Cerebellar nuclear complex (tissue), 1 donor: Measurements from ENCODE around the gene CNDP2.
A peak's percentile ranks its signal among the peaks of the same experiment; 100 is the strongest.

Experiments used
- DNase-seq, 2 experiments: peaks; one replicate each; lab custom pipeline; 2025; lab: John Stamatoyannopoulos, UW

The CNDP2 gene

DNA sequence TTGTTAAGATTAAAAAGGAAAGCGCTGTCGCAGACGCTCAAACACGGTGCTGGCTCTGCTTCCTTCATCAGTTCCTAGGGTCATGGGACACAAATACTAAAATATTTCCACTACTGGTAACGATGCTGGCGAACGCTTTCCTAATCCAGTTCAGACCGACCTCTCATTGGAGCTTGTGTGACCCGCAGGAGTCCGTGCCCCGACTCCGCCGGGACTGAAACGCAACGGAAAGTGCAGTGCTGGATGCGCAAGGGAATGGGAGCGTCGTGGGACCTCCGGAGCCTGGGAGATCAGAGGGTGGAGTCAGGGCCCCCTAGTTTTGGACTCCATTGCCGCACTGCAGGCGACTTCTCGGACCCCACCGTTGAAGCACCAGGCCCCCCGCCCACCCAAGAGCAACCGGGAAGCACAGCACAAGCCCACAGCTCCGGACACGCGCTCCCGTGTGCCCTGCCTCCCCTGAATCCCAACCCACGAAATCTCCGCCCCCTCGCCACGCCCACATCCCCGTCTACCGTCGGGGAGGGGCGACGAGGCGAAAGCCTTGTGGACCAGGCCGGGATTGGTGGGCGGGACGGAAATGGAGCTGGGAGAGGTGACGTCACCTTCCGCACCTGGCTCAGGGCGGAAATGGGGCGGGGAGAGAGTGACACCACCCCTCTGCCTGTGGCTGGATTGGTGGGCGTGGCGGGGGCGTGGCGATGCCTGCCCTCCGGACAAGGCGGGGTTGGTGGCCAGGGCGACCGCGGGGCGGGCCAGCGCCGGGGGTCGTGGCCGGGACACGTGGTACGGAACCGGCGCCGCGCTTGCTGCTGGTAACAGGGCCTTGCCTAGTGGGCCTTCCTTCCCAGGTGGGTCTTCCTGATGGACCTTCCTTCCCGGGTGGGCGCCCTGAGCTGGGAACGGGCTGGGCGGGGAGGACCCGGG is at the start of gene CNDP2:
TSS of gene CNDP2 (plus strand) at position 783 of the 927 bp plus-strand sequence. CDS start 3,611 bp downstream, outside the sequence.
- peak; percentile 97 for DNase-seq

DNA sequence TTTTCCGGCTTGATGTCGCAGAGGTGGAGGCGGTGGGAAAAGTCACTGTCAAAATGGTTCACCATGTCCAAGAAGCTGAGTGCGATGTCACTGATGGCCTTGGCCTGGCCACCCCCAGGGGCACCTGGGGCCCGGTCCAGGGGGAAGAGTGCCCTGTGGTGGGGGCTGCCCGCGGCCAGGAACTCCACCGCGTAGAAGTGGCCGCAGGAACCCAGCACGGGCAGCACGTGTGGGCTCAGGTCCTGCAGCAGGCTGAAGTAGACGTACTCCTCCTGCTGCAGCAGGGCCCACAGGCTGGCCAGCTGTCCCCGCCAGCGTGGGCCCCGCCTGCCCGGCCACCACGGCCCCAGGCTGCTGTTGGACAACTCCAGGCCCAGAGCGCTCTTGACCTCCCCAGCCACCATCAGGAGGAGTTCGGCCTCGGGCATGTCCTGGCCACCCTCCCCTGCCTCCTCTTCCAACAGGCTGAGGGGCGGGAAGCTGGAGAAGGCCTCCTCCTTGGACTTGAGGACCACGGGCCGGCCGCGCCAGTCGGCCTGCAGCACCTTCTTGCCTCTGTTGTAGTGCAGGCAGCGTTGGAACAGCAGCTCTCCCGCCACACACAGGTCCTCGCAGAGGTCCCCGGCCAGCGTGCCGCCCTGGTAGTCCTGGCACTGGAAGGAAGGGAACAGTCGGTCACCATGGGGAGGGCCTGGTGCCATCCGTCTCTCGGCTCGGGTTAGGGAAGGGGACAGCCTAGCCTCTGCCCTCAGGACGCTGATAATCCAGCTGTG is 49.3 kb upstream of the CNDP2 start:
- no peak for DNase-seq

DNA sequence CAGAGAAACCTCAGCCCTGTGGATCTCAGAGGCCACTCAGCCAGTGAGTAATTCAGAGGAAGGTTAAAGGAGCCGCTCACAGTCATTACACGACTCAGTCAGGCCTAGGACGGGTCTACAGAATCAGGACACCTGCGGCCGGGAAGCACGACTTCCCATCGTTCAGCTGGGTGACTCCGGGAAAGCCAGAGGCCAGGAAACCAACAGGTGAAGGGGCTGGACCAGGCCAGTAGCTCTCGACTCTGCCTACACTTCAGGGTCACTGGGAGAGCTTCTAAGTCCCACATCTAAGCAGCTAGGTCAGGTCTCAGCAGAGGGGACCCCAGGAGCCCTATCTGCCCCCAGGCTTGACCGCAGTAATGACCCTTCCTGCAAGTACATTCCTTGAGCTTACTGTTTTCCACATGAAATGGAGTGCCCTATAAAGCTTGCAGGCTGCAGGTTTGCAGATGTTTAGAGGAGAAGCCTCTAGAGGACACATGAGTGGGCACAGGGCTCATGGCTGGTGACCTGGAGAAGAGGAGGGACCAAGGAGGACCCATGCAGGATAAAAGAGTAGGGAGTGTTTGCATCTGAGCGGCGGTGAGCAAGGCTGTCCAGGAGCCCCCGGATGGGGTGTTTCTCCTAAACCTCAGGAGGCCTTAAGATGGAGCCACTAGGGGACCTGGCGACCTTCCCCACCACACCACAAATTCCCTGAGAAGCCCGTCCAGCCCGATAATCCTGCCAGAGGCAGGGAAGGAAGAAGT is 48.6 kb upstream of the CNDP2 start:
- no peak for DNase-seq

DNA sequence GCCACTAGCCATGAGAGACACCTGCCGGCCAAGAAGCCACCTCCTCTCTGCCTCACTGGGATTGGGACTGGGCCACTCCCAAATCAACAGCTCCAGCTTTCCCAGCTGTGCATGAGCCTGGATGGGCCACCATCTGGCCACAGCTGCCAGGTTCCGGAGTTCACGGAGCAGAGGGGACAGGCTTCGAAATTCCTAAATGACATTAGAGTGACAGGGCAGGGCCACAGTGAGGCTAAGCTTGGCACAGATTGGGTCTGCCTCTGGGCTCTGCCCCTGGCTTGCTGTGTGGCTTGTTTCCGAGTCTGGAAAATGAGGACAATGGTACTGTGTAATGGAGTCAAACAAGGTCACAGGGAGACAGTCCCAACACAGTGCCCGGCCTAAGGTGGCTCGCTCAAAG is 45.5 kb upstream of the CNDP2 start:
- DNase-seq: no peak

DNA sequence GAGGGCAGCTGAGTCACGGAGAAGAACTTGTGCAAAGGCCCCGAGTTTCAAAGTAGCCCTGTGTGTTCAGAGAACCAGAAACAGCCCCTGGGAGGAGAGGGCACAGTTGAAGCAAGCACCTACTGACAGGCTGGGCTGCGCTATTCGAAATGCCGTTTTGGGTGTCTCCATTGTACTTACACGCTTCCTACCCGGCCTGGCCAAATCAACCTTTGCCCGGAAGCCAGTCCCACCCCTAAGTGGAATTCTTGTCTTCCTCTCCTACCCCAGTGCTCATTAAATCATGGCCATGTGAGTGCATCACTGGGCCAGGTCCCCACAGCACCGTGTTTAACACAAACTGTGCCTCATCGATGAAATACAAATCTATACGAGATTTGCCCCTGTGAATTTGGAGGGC is 45.0 kb upstream of the CNDP2 start:
- DNase-seq: no peak

DNA sequence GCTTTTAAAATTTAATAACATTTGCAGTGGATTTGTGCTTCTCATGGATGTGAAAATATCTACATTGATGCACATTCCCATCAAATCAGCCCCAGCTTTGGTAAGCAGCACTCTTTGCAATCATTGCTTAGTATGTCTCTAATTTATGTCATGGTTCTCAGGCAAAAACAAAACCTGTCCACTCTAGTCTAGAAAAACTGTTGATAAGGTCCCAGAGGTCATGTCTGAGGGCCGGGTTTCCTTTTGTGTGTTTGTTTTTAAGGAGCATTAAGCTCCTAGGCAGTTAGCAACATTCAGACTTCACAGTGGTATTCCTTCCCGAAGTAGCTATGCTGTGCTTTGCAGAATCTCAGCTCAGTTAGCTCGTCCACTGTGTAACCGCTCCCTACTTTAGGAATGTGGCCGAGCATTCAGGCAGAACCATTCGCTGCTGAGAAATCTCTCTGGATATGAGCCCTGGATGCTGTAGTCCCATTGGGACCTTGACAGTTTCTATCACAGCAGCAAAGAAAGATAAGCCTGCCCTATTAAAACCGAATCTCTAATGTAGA is 43.1 kb upstream of the CNDP2 start:
- DNase-seq: no peak

DNA sequence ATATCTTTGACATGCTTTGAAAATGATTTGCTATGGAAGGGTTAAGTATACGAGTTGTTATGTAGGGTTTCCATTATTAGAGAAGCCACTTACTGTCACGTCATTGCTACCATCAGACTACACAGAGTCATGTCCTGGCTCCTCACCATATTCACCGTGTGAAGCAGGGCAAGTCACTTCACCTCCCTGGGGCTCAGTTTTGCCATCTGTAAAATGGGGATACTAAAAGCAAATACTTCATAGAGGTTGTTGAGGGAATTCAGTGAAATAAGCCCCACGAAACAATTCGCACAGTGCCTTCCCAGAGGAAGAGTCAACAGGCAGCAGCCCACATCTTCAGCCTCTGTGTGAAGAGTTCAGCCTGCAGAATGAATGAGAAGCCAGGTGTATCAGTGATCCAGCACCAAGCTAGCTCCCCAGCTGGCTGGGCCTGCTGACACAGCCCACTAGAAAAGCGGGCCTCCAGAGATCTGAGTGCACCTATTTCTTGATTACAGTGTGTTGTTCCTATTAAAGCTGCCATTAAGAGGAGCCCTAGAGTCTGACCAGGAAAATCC is 42.4 kb upstream of the CNDP2 start:
- DNase-seq: no peak

DNA sequence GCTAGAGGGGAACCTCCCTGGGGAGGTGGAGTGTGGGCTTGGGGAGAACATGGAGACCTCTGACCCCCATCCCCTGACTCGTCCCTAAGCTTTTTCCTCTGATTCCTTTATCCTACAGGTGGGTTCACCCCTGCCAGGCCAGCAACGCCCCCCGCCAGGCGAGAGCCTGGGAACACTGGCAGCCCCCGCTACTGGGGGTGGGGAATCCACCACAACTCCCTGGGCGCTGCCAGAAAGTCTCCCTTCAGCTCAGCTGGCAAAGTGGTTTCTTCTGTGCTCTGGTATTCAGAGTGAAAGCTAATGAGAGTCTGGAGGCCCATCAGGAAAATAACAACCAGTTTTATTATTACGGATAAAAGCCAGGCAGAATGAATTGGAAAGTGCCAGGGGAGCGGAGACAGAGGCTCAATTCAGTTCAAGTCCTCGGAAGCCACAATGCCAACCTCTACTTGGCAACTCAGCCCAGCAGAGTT is 41.8 kb upstream of the CNDP2 start:
- no peak for DNase-seq

DNA sequence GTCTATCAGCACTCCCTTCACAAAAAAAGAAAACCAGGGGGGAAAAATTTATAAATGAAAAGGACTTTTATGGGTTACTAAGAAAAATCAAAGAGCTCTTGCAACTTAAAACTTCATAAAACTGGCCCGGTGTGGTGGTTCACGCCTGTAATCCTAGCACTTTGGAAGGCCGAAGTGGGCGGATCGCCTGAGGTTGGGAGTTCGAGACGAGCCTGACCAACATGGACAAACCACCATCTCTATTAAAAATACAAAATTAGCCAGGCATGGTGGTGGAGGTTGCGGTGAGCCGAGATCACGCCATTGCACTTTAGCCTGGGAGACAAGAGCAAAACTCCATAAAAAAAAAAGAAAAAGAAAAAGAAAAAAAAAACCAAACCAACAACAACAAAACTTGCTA is 40.8 kb upstream of the CNDP2 start:
- DNase-seq: no peak

DNA sequence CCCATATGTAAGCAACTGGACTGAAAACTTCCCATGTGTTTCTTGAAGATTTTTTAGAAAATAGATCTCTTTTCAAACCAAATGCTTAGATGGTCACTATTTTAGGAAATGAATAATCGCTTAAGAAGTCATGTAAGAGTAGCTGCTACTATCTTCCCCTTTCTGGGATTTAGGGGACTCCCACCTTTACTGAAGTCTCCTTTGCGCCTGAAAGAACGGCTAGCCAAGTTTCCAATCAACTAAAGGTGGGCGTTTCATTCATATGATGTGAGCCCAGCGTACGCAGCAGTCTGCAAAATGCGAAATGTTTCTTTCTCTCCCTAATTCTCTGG is 40.2 kb upstream of the CNDP2 start:
- no peak for DNase-seq

DNA sequence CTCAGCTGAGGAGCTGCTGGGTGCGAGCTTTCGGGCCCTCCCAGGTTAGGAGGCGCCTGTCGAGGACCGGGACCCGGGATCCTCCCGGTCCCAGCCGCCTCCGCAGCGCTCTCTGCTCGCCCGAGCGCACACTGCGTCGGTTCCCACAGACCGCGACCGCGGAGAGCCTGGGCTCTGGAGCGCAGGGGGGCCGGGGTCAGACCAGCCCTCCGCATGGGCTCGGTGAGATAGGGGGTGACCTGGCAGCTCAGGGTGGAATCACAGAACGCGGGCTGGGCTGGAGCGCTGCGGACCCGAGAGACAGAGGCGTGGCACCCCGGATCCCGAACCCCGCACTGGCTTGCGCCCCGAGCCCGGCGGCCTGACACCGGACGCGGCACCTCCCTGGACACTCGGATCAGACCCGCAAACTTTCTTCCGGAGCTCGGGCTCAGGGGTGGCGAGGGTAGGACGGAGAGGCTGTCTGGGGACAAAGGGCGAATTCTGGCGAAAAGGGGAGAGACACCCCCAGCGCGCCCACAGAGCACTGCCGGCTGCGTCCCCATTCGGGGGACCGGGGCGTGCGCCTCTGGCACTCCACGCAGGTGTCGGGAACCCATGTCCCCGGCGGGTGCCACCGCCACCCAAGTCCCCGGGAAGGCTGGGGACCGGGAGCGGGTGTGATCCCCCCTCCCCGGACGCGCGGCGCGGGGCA is 39.7 kb upstream of the CNDP2 start:
- no peak for DNase-seq

DNA sequence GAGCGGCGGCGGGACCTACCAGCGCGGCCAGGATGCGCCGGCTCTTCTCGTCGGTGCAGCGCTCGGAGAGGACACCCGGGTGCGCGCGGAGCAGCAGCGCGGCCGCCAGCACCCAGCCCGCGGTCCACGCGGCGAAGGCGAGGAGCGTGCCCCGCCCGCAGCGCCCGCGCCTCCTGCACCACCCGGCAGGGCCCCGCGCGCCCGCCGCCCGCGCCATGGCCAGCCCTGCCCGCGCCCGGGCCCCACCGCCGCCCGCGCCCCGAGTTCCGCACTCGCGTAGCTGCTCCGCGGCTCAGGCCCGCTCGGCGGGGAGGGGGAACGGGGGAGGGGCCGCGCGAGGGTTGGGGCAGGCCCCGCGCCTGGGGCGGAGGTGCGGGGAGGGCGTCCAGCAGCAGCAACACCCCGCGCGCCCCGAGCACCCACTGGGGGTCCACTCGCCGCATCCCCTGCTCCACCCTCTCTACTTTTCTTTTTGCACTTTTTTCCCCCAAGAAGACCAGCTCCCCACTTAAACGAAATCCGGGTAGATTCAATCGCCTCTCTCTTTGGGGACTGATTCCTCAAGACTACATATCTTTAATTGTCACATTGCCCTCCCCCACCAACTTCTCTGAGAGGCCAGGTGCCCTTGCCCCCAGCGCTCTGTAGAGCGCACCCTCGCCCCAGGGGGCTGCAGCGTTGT is 39.0 kb upstream of the CNDP2 start, which contains the start of gene DIPK1C:
TSS of gene DIPK1C (minus strand) at position 266 of the 682 bp plus-strand sequence. CDS start at position 217, 49 bp downstream.
- DNase-seq: no peak

DNA sequence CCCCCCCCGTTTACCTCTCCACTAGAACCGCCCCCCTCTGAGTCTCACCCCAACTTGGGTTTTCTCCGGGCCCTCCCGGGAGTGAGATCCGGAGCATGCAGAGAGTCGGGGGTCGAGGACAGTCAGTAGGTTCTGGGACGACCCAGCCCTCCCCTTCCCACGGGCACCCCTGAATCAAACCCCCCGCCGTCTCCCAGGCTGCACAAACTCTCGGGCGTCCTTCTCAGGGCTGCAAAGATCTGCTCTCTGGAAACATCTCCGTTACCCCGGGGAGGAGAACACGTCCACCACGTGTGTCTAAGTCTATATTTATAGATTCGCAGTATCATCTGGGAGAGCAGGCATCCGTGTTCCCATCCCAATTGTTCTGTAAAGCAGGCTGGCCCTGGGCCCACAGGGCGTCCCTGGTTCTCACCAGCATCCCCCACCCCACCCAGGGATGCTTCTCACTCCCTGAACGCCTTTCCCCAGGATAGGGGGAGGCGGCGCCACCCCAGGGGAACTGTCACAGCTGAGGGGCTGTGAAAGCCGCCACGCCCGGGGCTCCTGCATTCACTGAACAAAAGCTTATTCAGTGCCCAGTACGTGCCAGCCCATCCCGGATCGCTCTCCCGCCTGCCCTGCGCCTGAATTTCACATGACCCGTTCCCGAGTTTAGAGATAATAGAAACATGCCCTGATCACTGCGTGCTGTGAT is 38.3 kb upstream of the CNDP2 start:
- no peak for DNase-seq

DNA sequence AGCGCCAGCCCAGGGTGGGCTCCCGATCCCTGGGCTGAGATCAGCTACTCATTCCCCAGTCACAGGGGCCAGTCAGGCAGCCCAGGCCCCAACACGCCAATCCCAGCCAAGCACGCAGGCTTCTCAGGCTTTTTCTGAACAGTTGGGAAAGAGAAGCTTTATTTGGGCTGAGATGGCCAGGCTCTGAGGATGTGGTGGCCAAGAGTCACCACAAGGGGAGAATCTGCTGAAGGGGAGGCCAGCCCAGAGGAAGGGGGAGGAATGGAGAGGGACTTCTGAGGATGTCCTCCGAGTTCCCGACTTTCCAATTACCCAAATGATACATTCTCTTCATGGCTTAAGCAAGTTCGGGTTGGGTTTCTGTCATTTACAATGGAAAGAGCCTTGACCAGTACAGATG is 36.3 kb upstream of the CNDP2 start:
- no peak for DNase-seq

DNA sequence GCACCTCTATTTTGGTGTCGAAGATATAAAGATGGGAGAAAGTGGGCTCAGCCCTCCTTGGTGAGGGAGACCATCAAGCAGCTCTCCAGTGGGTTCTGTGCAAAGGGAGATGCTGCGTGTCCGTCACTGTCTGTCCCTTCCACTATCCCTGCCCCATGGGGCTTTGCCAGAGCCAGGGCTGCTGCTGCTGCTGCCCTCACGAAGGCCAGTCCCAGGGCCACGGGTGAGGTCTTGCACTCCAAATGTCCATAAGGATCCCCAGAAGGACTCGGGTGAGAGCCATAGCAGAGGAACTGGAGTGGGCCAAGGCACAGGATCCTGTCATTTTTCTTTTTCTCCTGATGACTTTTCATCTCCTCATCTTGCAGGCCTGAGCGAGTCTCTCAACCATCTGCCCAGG is 35.3 kb upstream of the CNDP2 start:
- no peak for DNase-seq

DNA sequence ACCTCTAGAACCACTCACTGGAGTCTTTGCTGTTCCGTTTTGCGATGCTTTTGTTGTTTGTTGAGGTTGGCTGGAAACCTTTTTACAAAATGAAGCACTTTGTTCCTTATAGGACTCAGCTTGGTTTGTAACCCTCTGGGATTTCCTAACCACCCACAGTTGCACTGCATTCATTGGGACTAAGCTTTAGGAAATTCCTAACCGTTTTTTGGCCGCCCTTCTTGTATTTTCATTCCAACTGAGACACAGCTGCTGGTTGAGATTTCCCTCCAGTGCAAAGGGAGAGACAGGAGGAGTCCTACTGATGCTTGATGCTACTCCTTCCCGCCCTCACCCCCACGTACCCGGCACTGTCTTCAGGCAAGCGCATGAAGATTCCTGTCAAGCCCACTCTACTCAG is 32.9 kb upstream of the CNDP2 start:
- DNase-seq: no peak

DNA sequence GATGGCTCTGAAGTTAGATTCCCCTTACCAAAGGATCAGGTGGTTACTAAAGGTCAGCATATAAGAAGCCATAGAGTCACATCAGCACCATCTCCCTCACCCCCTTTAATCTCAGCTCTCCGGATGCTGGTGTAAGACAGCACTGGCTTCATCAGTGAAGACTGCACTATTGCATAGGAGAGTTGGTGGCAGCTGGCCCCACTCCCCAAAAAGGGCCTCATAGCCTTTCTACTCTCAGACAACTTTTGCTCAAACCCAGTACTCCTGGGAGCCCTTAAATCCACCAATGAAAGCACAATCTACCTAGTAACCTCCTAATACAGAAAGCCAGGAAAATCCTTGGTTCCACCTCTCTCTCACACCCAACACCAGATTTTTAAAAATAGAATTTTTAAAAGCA is 32.2 kb upstream of the CNDP2 start:
- DNase-seq: no peak

DNA sequence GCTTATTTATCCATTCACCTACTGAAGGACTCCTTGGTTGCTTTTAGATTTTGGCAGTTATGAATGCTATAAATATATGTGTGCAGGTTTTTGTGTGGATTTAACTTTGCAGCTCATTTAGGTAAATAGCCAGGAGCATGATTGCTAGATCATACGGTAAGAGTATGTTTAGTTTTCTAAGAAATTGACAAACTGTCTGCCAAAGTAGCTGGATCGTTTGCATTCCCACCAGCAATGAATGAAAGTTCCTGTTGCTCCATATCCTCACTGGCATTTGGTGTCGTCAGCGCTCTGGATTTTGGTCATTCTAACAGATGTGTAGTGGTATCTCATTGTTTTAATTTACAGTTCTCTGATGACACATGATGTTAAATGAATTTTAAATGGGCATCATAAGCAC is 30.4 kb upstream of the CNDP2 start:
- no peak for DNase-seq

DNA sequence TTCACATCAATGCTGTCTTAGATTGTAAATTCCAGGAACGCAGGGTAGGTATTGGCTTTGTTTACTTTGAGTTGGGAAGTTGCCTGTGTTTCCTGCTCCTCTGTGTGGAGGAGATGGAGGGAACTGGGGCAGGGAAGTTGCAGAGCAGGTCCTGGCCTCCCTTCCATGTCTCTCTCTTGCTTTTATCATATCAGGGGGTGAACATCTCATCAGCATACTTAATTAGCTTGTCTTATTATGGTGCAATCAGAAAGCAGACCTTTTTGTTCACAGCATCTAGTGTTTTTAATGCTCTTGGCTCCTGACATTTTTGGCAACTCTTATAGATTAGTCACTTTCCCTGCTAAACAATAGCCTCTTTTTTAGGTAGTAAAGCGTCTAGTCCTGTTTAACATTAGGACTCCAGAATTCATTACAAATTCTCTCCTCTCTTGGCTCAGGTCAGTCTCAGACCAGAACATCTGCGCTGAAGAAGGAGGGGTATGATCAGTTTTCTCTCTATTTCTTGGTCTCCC is 27.6 kb upstream of the CNDP2 start:
- DNase-seq: no peak

DNA sequence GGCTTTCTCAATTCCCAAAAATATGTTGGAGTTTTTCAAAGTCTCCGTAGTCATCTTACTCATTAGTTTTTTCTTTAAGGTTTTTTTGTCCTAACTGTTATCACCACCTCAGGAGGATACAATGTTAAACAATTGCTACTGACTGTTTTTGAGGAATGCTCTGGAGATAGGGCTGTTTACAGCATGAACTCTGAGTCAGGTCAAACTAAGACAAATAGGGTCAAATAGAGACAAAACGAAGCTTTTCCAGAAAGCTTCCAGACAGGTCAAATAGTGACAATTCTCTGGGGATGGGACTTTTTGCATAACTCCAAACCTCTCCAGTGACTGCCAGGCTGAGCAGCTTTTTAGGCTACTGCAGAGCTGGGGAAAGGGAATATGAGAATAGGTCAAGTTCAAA is 23.9 kb upstream of the CNDP2 start:
- DNase-seq: no peak
